ENCODE measurements around the gene GSK3B. TPM values are rescaled to one million over a fixed set of nuclear protein-coding genes. Genes with fewer than 3 reads are reported as not detected.

GSK3B gene
- total and polyA plus RNA-seq, 10 of the 15 experiments (the other 5 are each of a cell fraction or from before 2014, with no cell fraction given) = 8.5 to 49.8 (median 25.5) TPM

- peaks cover 12% of the 10 kb centered on the region for H3K9me3 ChIP-seq (replicated peaks; ENCODE audit: control insufficient read depth, insufficient read depth, low read length)
- no peak for DNase-seq (ENCODE audit: low read depth, low spot score)
- ChIA-PET POLR2A (interaction anchor here (1.4 kb wide), 2 partner anchors 37 to 40 kb away, joined by 3 to 5 read pairs; partner anchors contain the start of gene GSK3B), CTCF (interaction anchor here (1.8 kb wide), 1 partner anchor 17 kb away, joined by 7 read pairs; no protein-coding TSS in a partner anchor), RAD21 (ENCODE audit: unreplicated experiment) (interaction anchor here (1.3 kb wide), 1 partner anchor 118 kb away, joined by 3 read pairs; no protein-coding TSS in a partner anchor), SMC1A (ENCODE audit: uncharacterized antibody, unreplicated experiment) (interaction anchor here (0.6 to 1.9 kb wide), 3 partner anchors 34 to 39 kb away, joined by 3 to 9 read pairs (median 3); no protein-coding TSS in a partner anchor)
- FAIRE-seq = no peak
- H2AFZ ChIP-seq (ENCODE audit: control insufficient read depth, low read depth, low read length) = no peak overlapping the region
- peaks cover 95% of the 10 kb centered on the region for H3K79me2 ChIP-seq (ENCODE audit: control insufficient read depth, insufficient read depth, low read length)
- in situ Hi-C loops (cut with MboI) (no loop called here), intact Hi-C loops (cut with micrococcal nuclease; ENCODE audit: unreplicated experiment) (no loop called here)
- no peaks in the 10 kb centered on the region for H3K27me3 ChIP-seq (replicated peaks in 1 of 2; ENCODE audit: control insufficient read depth in 2 of 2, insufficient read depth in 2 of 2, low read length in 1 of 2)
- no TSS peak for BruUV-seq (replicated peaks)
- TF ChIP-seq PBX3 (IDR thresholded peaks at IDR 0.05; ENCODE audit: insufficient replicate concordance, low read depth, low read length) (no peak), ASH2L (IDR thresholded peaks at IDR 0.05; ENCODE audit: borderline replicate concordance, low read depth) (no peak), ZNF622 (IDR thresholded peaks at IDR 0.05) (no peak), IKZF1 (conservative IDR thresholded peaks at IDR 0.05) (no peak), TCF3 (IDR thresholded peaks at IDR 0.05; ENCODE audit: borderline replicate concordance, insufficient read depth, low read depth, low read length) (no peak), RBBP5 (conservative IDR thresholded peaks at IDR 0.05) (no peak), NR2F1 (conservative IDR thresholded peaks at IDR 0.05) (no peak), SUPT20H (IDR thresholded peaks at IDR 0.05; ENCODE audit: borderline replicate concordance, control insufficient read depth, low read depth, low read length) (no peak), SKIL (IDR thresholded peaks at IDR 0.05; ENCODE audit: low read depth, poor library complexity, severe bottlenecking) (no peak), MEF2B (IDR thresholded peaks at IDR 0.05; ENCODE audit: partially characterized antibody, poor library complexity, severe bottlenecking) (no peak), YBX1 (IDR thresholded peaks at IDR 0.05) (no peak), ZBTB11 (CRISPR knock-in tag; IDR thresholded peaks at IDR 0.05) (no peak), IRF3 (IDR thresholded peaks at IDR 0.05) (no peak)
- H4K20me1 ChIP-seq (ENCODE audit: control insufficient read depth, insufficient read depth) = 0 out of 2 replicates have a peak, but pooled peaks cover 4% of the 10 kb centered on the region
- H3K4me2 ChIP-seq (ENCODE audit: control insufficient read depth, insufficient read depth) = no peak overlapping the region
- no peak overlapping the region for H3K9ac ChIP-seq (ENCODE audit: control insufficient read depth, insufficient read depth, low read length)
- 100% methylated on average over 7 of the region's 7 CpGs for WGBS (ENCODE audit: insufficient coverage, insufficient replicate concordance, low lambda C conversion rate, missing lambda C conversion rate)
- no peak overlapping the region for H3K4me3 ChIP-seq
- H3K36me3 ChIP-seq (ENCODE audit: control insufficient read depth in 2 of 2, insufficient read depth in 2 of 2, low read length in 1 of 2) = peaks cover 0 to 2% of the 10 kb centered on the region in 2 experiments; a peak in 3 of 4 replicates
- peaks cover 15% of the 10 kb centered on the region for H3K4me1 ChIP-seq (ENCODE audit: control insufficient read depth, insufficient read depth, low read length)
- no peak overlapping the region for H3K27ac ChIP-seq (ENCODE audit: control insufficient read depth, insufficient read depth)
- ATAC-seq = no peak
Measured at GRCh38 chr3:120057029-120057428, 37.2 kb downstream of the GSK3B start.
